Posterior vena cava (tissue), 2 donors: ENCODE results near the gene SDHB. TPM values are rescaled to one million over a fixed set of nuclear protein-coding genes. Genes with fewer than 3 reads are reported as not detected.
A peak's percentile ranks its signal among the peaks of the same experiment; 100 is the strongest.

Experiments
- DNase-seq: peaks from one replicate; pipeline ENCODE4 v3.0.0-alpha.2; 2020; ENCODE audit warnings: low spot score
- intact Hi-C, 2 donors: fragments of 100-400 bp; cut with DNase I; formaldehyde crosslinking; loops; one replicate each; pipeline versions ENCODE4 v1.14.1 to v1.14.2; 2022 to 2023
- total RNA-seq, 2 donors: library from RNA; stranded (reverse); fragmentation: NEBNext Ultra II Directional; extraction: Animal tissue kit (Norgen Biotek cat#: 25700); gene quantifications; one replicate each; pipeline ENCODE4 v1.2.1, GENCODE V29; 2021
- donor health status: DM: yes; HTN: yes; CAD: no.
- donor health status: DM: yes; HTN: yes; CAD: no.

The SDHB gene
- total RNA-seq, 2 donors from 2014 or later, result 77.7 to 80.5 TPM

DNA sequence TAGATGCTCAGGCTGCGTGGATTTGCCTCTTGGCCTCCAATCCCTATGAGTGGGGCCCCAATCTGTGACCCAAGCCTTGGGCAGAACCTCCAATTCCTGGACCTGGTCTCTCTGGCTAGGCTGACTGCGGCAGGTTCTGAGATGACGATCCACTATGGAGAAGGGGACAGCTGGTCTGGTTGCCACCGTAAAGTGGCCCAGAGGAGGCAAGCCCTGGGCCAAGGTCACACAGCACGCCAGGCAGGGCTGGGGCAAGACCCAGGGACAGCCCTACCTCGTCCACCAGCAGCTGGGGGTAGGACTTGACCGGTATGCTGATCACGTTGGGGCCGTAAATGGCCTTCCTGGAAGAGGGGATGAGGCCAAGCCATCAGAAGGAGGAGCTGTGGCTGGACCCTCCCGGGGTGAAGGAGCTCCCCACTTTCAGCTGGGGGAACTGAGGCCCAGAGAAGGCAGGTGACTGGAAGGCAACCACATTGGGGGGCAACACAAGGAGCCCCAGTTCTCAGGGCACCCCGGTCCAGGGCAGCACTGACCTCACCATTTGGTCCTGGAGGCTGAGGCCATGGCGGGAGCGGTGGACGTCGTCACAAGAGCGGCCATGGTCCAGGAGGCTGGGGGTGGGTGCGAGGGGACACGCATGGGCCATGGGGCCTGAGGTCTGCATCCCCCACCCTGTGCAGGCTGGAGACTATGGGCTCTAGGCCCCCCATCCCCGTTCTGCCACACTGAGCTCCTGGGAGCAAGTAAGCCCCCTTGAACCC is 51.9 kb downstream of the SDHB start:
- DNase-seq, result no peak
- intact Hi-C loops, result no loop called here

DNA sequence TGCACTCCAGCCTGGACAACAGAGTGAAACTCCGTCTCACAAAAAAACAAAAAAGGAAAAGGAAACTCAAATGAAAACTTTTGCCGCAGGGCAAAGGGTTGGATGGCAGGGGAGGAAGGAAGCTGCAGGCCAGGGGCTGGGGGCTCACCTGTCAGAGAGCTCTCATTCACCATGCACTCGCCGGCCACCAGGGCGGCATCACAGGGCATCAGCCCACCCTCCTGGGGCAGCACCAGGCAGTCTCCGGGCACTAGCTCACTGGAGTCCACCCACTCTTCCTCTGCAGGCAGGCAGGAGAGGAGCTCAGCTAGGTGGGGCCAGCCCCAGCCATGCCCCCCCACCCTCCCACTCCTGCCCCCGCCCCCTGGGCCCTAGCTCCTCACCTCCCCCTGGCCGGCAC is 54.0 kb downstream of the SDHB start:
- DNase-seq, result no peak
- intact Hi-C loops, result no loop called here

DNA sequence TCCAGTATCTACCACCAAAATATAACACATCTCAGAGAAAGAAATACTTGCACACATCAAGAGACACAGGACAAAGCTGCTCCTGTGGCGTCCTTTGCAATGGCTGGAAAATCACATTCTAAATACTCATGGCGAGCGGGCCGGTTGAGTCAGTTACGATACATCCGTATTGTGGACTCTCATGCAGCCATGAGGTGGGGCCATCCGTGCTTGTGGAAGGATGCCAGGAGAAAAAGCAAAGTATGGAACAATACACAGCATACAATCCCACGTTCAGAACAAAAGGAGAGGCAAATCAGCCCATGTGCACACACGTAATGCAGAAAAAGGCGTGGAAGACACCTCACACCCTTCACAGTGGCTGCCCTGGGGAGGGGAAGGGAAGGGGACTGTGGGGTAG is 55.2 kb downstream of the SDHB start:
- no peak for DNase-seq
- intact Hi-C loops, result no loop called here

DNA sequence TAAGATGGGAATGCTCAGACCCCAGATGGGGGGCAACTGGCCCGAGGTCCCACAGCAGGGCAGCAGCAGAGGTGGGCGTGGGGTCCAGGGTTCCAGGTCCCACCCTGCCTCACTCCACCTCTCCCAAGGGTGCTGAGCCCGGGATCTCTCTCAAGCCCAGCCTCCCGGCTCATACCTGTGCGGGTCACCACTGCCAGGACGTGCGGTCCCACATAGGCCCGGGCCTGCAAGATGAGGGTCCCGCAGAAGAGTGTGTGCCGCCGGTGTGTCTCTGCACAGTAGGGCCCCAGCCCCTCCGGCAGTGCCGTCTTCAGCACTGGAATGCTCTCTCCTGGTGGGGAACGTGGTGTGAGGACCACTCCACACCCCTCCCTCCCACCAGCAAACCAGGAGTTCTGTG is 57.0 kb downstream of the SDHB start:
- intact Hi-C loops, result no loop called here
- no peak for DNase-seq

DNA sequence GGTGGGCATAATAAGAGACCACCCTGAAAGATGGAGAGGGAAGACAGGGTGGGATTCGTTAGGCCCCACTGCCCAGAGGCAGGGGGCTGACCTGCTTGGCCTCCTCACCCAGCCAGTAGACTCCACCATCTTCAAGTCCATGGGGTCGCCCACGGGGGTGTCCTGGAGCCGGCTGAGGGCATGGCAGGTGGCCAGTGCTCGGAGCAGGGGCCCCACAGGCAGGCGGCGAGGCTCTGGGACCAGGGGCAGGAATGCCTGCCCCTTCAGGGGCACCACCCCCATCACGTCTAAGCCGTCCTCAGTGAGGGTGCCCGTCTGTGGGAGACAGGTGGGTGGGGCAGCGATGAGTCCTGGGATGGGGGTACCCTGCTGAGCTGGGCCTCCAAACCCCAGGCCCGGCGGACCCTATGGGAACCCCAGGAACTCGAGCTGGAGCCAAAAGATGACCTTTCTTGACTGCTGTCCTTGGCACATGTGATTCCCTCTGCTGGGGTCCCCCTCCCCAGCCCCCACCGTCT is 60.3 kb downstream of the SDHB start:
- DNase-seq, result no peak
- intact Hi-C loops, result no loop called here

DNA sequence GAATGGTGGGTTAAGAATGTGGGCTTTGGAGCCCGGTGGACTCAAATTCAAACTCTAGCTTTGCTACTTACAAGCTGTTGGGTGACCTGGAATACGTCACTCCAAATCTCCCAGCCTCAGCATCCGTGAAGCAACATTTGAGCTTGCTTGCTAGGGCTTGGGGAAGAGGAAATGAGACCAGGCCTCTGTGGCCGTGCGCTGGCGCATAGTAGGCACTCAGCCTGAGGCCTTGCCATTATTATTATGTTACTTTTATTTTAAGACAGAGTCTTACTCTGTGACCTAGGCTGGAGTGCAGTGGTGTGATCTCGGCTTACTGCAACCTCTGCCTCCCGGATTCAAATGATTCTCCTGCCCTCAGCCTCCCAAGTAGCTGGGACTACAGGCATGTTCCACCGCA is 61.2 kb downstream of the SDHB start:
- intact Hi-C loops, result no loop called here
- no peak for DNase-seq

DNA sequence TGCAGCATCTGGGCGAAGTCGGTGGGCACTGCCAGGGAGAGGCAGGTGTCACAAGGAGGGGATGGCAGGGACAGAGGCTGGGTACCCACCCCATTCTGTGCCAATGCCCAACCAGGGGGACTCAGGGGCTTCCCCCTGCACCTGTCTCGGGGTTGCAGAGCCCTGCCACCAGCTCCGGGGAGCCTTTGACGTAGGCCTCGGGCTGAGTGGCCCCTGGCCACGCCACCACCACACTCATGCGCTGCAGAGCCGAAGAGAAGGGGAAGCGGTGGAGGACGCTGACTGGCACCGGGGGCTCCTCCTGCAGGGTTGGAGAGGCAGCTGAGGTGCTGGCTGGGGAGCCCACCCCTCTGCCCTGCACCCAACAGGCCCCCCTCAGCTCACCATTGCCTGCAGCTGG is 61.7 kb downstream of the SDHB start:
- intact Hi-C loops, result no loop called here
- no peak for DNase-seq

DNA sequence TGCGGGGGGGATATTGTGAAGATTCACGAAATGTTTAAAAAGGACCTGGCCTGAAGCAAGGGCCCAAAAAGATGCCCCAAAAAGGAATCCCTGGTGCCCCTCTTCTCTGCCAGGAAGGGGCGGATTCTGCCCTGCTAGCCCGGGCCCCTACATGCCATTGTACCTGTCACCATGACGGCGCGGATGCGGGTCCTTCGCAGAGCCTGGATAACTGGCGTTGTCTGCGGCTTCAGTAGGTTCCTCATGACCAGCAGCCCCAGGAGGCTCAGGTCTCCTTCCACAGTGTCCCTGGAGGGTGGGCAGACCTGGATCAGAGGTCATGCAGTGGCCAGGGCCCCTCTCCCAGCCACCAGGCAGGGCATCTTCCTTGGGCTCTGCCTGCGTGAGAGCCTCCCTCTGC is 62.3 kb downstream of the SDHB start:
- no peak for DNase-seq
- intact Hi-C loops, result no loop called here

DNA sequence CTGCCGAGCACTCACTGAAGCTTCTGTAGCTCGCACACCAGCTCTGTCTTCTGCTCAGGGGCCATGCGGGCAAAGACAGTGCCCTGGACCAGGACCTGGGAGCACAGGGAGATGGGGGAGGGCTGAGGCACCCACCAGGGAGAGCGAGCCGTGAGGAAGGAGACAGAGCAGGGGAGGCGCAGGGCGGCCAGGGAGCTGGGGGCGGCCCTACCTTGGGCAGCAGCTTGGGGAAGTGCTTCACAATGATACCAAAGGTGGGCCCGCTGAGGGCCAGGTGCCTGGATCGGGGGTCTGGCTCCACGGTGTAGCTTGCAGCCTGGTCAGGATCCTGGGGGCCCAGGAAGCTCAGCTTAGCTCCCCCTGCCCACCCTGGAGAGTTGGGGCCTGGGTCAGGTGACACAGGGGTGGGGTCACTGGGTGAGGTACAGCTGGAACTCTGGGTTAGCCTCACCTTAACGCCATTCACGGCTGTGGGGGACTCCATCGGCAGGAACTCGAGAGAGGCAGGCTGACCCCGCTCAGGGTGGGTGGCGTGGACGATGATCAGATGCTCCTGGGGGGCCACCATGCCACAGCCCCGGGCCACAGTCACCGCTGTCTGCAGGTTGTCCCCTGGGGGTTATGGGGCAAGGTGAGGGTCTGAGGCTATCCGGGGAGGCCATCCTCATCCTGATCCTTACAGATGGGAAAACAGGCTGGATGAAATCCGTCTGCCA is 64.0 kb downstream of the SDHB start:
- DNase-seq, result no peak
- intact Hi-C loops, result no loop called here

DNA sequence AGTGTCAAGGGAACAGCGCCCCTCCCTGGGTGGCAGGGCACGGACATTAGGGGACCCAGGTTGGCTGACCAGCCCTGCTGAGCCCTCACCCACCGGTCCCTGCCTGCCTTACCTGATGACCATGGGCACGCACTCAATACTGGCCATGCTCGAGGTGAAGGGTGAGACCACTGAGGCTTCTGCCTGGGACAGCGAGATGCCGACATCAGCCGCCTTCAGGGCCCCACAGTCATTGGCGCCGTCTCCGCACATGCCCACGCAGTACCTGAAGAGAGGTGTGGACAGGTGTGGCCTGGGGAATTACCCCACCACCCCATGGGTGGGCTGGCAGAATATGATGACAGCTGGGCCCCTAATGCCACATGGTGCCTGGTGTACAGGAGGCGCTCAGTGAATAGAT is 65.6 kb downstream of the SDHB start:
- intact Hi-C loops, result no loop called here
- no peak for DNase-seq

DNA sequence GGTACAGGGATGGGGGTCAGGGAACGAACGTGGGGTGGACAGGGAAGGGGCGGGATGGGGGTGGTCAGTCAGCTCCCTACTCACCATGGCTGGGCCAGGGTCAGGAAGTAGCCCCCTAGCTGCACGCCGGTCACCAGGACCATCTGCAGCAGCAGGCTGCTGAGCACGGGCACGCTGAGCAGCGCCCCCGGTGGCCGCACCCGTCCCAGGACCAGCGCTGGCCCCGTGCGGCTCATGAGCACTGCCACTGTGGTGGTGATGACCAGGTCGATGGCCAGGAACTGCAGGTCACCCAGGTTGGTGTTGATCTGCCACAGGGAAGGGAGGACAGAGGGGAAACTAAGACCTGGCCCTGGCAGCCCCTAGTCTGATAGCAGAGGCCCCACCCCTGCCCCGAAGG is 66.9 kb downstream of the SDHB start:
- intact Hi-C loops, result no loop called here
- DNase-seq, result no peak

DNA sequence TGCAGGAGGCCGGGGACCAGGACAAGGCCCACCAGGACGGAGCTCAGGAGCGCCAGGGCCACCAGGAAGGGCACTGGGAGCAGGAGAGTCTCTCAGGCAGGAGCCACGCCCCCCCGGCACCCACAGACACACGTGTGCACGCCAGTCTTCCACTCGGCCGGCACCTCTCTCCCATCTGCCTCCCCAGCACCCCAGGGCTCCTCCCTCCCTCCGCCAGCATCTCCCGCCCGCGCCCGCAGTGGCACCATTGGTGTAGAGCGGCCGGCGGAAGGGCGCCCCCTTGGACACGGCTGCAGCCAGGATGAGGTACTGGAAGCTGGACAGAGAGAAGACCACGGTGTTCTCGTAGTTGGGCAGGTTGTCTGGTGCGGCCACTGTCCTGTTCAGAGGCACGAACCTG is 67.3 kb downstream of the SDHB start:
- intact Hi-C loops, result no loop called here
- DNase-seq, result no peak

DNA sequence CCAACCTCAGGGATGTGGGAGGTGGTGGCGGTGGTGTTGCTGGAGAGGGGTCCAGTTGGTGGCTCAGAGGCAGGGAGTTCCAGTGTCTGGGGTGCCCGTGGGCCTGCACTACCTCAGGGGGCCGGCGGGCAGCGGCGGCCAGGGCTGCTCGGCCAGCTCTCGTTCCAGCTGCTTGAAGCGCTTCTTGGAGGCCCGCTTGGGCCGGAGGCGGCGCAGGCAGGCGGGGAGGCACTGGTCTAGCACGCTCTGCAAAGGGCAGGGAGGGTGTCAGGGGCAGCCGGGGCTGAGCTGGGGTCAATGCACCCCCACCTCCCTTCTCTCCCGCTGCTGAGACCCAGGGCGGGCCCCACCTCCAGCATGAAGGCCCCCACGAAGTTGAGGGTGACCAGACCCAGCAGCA is 67.7 kb downstream of the SDHB start:
- no peak for DNase-seq
- intact Hi-C loops, result no loop called here

DNA sequence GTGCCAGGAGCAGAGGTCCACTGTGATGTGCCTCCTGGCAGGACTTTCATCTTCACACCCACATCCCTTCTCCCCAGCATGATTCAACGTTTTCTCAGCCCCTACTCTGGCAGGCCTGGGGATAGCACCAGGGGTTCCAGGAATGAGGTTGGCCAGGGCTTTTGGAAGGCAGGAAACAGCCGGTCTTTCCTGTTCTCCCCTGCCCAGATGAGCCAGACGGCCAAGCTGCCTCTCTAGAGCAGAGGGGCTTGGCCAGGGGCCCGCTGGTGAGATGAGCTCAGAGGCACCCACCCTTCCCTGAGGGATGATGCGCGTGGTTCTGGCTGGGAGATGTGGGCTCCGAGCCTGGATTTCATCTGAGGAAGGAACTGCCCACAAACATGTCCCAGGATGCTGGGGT is 69.1 kb downstream of the SDHB start:
- intact Hi-C loops, result no loop called here
- DNase-seq, result peak; percentile 97

DNA sequence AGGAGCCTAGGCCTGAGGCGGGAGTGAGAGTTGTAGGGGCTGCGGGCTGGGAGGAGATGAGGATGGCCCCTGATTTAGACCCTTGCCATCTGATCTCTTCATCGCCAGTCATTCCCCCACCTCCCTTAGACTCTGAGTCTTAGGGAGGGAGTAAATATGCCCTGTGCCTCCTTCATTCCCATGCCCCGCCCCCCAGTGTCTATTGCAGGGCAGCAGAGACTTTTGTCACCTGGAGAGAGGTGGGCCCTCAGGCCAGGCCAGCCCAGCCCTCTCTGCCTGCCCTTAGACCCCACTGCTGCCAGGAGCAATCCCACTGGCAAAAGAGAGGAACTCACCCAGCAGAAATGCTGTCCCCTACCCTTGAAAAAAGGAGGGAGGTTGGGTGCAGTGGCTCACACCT is 70.2 kb downstream of the SDHB start:
- DNase-seq, result no peak
- intact Hi-C loops, result no loop called here

DNA sequence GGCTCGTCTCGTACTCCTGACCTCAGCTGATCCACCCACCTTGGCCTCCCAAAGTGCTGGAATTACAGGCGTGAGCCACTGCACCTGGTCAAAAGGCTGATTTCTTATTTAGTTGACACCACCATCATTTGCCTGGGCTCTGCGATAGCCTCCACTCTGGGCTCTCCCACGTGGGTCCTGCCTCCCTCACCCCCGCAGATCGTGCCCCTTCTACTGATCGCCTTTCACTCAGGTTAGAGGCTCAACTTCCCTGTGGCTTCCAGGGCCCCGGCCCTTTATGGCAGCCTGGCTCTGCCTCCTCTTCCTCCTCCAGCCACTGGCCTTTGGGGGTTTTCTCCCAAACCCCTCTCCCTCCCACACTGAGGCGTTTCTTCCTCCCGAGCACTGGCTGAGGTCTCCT is 70.9 kb downstream of the SDHB start:
- intact Hi-C loops, result no loop called here
- DNase-seq, result no peak

DNA sequence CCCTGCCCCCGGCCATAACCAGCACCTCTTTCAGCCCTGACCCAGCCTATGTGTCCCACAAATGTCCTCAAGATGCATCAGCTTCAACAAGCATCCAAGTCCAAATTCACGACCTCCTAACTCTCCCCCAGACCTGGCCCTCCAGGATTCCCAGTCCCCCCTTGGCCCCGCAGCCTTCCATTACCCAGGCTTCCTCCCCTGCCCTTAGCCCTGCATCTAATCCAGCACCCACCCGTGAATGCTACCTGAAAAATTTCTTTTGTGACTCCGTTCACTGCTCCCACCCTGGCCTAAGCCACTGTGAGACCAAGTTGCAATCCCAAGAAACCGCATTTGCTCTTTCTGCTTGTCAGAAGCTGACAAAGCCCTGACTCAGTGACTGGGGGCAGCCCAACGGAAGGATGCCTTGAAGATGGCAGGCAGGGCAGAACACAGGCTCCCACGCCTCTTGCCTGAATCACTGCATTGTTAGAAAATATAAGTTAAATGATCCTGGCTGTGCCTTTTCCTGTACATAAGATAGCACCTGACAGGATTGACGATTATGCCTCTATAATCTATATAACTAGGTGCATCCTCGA is 72.5 kb downstream of the SDHB start:
- DNase-seq, result no peak
- intact Hi-C loops, result no loop called here

DNA sequence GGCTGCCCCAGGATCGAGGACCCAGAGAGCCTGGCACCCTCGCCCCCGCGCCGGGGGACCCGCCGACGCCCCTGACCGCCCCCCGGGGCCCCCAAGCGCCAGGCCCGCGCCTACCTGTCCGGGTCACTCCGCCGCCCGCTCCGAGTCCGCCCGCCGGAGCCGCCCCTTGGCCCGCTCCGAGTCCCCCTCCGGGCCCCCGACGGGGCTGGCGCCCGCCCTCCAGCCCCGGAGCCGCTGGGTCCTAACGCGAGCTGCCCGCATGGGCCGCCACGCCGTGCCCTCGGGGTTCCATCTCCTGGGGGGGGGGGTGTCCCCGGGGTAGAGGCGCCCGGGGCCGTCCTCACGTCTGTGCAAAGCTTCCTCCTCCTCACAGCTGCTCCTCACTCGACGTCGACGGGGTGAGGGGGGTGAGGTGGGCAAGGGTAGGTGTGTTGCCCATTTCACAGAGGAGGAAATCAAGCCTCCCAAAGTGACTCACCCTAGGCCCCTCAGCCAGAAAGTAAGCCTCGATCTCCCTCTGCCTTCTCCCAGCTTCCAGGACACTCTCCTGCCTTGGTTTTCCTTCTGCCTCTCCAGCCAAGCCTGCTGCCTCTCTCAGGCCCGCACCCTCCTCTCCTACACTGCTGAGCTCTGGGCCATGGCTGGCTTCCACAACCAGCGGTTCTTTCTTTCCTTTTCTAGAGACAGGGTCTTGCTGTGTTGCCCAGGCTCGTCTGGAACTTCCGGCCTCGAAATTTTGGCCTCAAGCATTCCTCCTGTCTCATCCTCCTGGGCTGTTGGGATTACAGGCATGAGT is 73.2 kb downstream of the SDHB start, which contains the start of gene MFAP2:
Gene MFAP2 (minus strand): TSS at position 148 of the 796 bp plus-strand sequence. CDS start 2,347 bp downstream, outside the sequence.
- intact Hi-C loops, result no loop called here
- no peak for DNase-seq

DNA sequence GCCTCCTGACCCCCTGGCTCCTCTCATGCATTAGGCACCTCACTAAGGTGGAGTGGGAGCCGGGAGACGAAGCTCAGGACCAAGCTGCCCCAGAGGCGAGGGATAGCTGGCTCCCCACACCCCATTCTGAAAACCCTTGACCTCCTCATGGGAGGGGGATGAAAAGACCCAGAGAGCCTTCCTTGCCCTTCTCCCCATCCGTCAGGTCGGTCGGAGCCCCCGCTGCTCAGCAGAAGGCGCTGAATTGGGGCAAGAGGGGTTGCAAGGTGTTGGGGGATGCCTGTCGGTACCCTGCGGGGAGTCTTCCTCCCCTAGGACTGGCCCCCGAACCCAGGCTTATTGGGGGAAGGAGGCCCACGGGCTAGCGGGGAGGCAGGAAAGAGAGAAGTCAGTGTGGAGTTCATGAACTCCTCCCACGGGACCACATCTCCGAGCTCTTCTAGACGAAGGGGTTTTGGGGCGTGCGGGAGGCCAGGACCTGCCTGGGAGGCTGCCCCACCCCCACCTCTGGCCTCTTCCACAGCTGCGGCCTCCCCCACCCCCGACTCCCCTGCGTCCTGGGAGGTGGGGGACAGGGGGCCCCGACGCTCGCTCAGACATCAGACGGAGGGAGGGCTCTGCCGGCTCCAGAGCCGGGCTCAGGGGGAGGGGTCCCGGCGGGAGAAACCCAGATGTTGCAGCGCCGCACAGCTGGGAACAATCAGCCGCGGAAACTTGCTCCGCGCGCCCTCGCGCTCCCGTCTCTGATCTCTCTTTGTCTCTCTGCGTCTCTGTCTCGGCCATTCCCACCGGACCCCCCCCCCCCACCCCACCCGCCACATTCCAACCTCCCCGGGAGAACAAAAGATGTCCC is 74.1 kb downstream of the SDHB start:
- DNase-seq, result no peak
- intact Hi-C loops, result no loop called here
